GM12891 (cell line): ENCODE measurements around the gene GGPS1. TPM values are rescaled to one million over a fixed set of nuclear protein-coding genes. Genes with fewer than 3 reads are reported as not detected.
A peak's percentile ranks its signal among the peaks of the same experiment; 100 is the strongest.
"Not testable (repeated sequence)": the region's sequence is repeated elsewhere in the genome, so short reads cannot be mapped to it uniquely, and the experiment has no call there.

ENCODE experiments used
- DNase-seq: peaks from one replicate; pipeline ENCODE4 v3.0.0; 2011; ENCODE audit warnings: low spot score; ENCODE audit not compliant: insufficient read length
- FAIRE-seq: peaks from 2 replicates; lab custom pipeline; 2011; peaks lifted over from hg19 to GRCh38; lab: Jason Lieb, UNC
- PAX5 ChIP-seq: IDR thresholded peaks from 2 replicates; pipeline ENCODE4 v1.6.1; 2011; ENCODE audit warnings: low read length, moderate library complexity, mild to moderate bottlenecking; ENCODE audit not compliant: insufficient read depth, severe bottlenecking
- POLR2A ChIP-seq: IDR thresholded peaks from 2 replicates; pipeline ENCODE4 v1.6.1; 2011; ENCODE audit warnings: low read depth, low read length, control low read depth
- POLR2AphosphoS5 ChIP-seq: IDR thresholded peaks from 2 replicates; pipeline ENCODE4 v1.6.1; 2011; ENCODE audit warnings: low read depth, low read length, control low read depth
- POU2F2 ChIP-seq: IDR thresholded peaks from 2 replicates; pipeline ENCODE4 v1.6.1; 2011; ENCODE audit warnings: low read depth, mild to moderate bottlenecking, control low read depth, low read length, moderate library complexity
- SPI1 ChIP-seq: IDR thresholded peaks from 2 replicates; pipeline ENCODE4 v1.6.1; 2011; ENCODE audit warnings: low read depth, low read length, control low read depth
- TAF1 ChIP-seq: IDR thresholded peaks from 2 replicates; pipeline ENCODE4 v1.6.1; 2011; ENCODE audit warnings: low read depth, low read length, control low read depth
- polyA plus RNA-seq: library from polyadenylated mRNA; unstranded; fragments of >200 nt; gene quantifications from one replicate; pipeline ENCODE4 v1.2.1, GENCODE V29; 2012; ENCODE audit warnings: low read depth, missing spikeins, inconsistent platforms; ENCODE audit not compliant: missing spikeins

The GGPS1 gene
- 13.6 TPM for polyA plus RNA-seq

- FAIRE-seq: peak; percentile 99
- peak; percentile 56 for DNase-seq
- TF ChIP-seq PAX5 (no peak), SPI1 (no peak; the same call in none of the 2 replicates), TAF1 (peak; percentile 69), POLR2A (peak; percentile 83), POLR2AphosphoS5 (peak; percentile 63), POU2F2 (peak; percentile 57; the same call in 1 of the 2 replicates)
These were observed at the start of gene GGPS1 for GRCh38 chr1:235328271-235329138. Gene GGPS1, plus strand, starts transcription at chr1:235328570. Its CDS starts 6,695 bp downstream, at chr1:235335265.

- FAIRE-seq: no peak
- no peak for TF ChIP-seq POLR2A
- TF ChIP-seq SPI1: no peak
- TF ChIP-seq PAX5: no peak
- no peak for TF ChIP-seq TAF1
- TF ChIP-seq POLR2AphosphoS5: no peak
- DNase-seq: no peak
These were observed 49.5 kb upstream of the GGPS1 start for GRCh38 chr1:235278915-235279292.

GRCh38 chr1:235279694-235280093, 48.7 kb upstream of the GGPS1 start:
- FAIRE-seq (no peak), DNase-seq (no peak)
- TF ChIP-seq POLR2A: no peak
- TF ChIP-seq PAX5: no peak
- TF ChIP-seq POLR2AphosphoS5: no peak
- no peak for TF ChIP-seq POU2F2
- TF ChIP-seq SPI1: no peak
- no peak for TF ChIP-seq TAF1

- TF ChIP-seq SPI1: no peak
- no peak for TF ChIP-seq PAX5
- TF ChIP-seq POLR2AphosphoS5: no peak
- DNase-seq (no peak), FAIRE-seq (no peak)
These were observed 47.9 kb upstream of the GGPS1 start for GRCh38 chr1:235280467-235280866.

GRCh38 chr1:235283636-235284035, 44.7 kb upstream of the GGPS1 start:
- DNase-seq, FAIRE-seq: not testable (repeated sequence)

- no peak for TF ChIP-seq SPI1
- TF ChIP-seq POLR2A: no peak
- TF ChIP-seq POU2F2: no peak
- no peak for TF ChIP-seq TAF1
- TF ChIP-seq POLR2AphosphoS5: no peak
- TF ChIP-seq PAX5: no peak
- FAIRE-seq (no peak), DNase-seq (no peak)
These were observed 44.1 kb upstream of the GGPS1 start for GRCh38 chr1:235284231-235284769.

GRCh38 chr1:235286667-235287066, 41.7 kb upstream of the GGPS1 start:
- no peak for TF ChIP-seq POLR2A
- FAIRE-seq (peak; percentile 23), DNase-seq (no peak)

GRCh38 chr1:235287208-235287882, 41.0 kb upstream of the GGPS1 start:
- no peak for DNase-seq
- FAIRE-seq: no peak
- TF ChIP-seq PAX5 (no peak), POLR2AphosphoS5 (no peak), TAF1 (no peak)

- no peak for FAIRE-seq
- TF ChIP-seq POLR2A (no peak), POLR2AphosphoS5 (no peak), POU2F2 (no peak), SPI1 (no peak), TAF1 (no peak), PAX5 (no peak)
These were observed 38.3 kb upstream of the GGPS1 start for GRCh38 chr1:235289859-235290739.

More at GRCh38 chr1:235289859-235290739, 38.3 kb upstream of the GGPS1 start:
- DNase-seq: no peak
